GM11168 (cell line): Measurements from ENCODE around the gene COL8A1.
"Not testable (repeated sequence)": the region's sequence is repeated elsewhere in the genome, so short reads cannot be mapped to it uniquely, and the experiment has no call there.

Experiments
- in situ Hi-C: fragments of 300-500 bp; cut with MboI; formaldehyde crosslinking; loops from one replicate; pipeline ENCODE4 v1.12.0; 2022; ENCODE audit warnings: low sequenced_read_pairs; ENCODE audit not compliant: unreplicated experiment

COL8A1 gene

DNA sequence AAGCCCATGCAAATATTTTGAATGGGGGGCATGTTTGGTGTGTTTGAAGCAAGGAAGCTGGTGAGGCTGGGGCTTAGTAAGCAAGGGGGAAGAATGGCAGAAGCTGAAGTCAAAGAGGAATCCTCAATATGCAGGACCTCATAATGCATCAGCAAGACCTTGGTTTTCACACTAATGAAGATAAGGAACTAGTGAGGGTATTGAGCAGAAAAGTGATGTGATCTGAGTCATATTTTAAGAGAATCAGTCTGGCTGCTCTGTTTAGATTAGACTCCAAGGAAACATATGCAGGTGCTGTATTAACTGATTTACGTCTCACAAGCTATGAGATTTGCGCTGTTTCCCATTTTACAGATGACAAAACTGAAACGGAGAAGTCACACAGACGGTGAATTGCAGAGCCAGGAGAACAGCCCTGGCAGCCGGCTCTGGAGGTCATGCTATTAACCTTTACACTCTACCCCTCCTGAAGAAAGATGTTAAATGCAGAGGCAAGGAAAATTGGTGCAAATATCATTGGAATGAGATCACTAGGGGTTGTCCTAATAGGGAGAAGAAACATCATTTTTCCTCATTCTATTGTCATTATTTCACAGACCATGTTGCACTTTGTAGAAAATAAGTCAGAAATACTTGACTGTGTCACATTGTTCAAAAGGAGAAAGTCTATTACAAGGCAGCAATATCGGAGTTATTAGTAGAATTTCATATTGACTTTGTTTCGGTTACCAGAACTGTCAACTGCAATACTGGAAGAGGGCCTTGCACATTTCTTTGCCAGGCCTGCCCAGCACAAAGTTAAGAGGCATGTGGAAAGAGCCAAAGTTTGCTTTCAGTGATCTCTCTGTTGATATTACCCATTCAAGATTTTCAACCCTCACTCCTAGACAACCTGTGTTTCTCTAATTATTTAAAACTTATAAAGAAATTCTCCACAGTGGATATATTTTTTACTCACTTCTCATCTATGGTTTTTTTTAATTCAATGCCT is 64.9 kb downstream of the COL8A1 start:
- in situ Hi-C loops: no loop called here

DNA sequence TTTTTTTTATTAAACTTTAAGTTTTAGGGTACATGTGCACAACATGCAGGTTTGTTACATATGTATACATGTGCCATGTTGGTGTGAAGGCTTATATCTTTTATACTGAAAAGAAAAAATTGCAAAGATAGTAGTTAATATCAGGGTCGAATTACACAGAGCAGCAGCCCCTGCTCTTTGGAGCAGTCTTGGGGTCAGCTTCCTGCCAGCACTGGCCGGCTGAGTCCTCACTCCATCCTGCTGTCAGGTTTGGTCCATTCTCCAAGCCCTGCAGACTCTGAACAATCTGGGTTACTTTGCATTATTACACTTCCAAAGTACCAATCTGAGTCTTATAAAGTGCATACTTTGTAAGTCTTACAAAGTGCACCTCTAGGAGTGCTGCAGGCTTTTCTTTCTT is 66.0 kb downstream of the COL8A1 start:
- in situ Hi-C loops: no loop called here

DNA sequence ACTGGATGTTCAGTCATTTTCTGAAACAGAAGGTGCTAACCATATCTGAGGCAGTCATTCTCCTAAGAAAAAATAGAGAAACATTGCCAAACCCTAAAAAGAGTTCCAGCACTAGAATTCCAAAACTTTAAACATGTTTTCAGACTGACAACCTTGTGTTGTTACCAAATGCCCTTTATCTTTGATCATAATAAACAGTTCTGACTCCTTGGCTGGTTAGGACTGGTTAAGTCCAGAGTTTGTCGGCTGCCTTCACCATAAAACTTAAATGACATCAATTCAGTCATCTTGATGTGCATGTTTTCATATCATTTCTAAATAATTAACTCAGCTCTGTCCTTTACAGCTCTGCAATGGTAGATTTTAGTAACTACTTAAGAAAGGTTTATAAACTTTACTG is 68.0 kb downstream of the COL8A1 start:
- in situ Hi-C loops: no loop called here

DNA sequence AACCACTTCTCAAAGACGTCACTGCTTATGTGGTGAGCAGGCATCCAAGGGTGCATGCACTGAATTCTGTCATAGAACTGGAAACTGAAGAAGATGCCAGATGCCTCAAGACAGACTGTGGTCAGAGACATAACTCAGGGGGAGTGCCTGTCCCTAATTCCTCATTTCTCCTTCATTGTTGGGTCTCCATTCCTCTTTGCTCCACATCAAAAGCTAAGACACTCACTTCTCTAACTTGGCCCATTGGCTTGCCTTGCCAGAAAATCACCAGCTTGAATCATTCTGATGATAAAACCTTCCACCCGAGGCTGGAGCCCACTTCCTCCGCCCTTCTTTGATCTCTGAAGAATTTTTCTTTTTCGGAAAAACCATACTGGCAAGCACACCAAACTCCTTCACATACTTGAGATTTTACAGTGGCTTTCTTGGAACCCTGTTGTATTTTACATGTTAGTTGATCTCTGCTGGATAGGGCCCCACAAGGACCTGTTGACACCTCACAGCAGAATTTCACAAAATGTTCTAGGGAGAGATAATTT is 69.9 kb downstream of the COL8A1 start:
- in situ Hi-C loops: no loop called here

DNA sequence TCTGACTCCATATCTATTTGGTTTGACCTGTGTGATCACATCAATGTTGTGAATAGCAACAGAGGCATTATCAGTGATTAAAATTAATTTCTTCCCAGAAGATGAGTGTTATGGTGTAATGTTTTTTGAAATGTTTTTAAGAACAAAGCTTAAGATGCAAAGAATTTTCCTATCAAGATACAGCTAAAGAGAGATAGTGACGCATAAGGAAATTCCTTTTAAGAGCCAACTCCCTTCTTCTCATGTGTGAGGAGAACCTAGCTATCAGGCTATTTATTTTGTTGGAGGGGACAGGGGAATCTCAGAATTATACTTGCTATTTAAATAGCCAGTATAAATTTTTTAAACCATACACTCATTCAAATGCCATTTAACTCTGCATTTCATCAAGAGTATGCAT is 71.3 kb downstream of the COL8A1 start:
- in situ Hi-C loops: no loop called here

DNA sequence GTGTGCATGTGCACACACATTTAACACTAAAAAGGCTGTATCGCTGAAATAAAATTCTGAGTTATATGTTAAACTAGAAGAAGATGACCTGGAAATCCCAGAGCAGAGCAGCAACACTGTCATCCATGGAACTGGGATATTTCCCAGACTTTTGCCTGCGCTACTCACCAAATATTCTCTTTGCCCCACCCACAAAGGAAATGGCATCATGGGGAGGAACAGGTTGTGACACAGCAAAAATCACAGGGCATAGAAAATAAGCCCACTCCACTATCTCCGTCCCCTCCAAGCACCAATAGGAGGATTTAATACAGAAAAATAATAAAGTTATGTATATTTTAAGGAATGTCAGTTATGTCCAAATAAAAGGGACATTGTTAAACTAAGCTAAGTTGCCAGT is 71.7 kb downstream of the COL8A1 start:
- in situ Hi-C loops: no loop called here

DNA sequence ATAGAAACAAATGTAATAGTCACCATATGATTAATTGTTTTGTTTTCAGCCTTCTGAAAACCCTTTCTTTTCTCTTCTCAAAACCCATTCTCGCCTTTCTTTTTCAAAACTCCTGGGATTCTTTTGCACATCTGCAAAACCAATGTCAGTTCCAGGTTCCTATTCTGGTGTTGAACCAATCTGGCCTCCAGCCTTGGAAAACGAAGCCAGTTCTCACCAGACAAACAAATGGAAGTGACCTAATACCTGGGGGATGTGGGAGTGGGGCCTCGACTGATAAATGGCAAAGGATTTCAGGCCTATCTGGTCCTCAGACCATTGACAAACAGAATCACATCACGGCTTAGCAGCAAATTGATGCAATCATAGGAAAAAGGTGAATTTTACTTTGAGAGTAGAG is 73.0 kb downstream of the COL8A1 start:
- in situ Hi-C loops: no loop called here

DNA sequence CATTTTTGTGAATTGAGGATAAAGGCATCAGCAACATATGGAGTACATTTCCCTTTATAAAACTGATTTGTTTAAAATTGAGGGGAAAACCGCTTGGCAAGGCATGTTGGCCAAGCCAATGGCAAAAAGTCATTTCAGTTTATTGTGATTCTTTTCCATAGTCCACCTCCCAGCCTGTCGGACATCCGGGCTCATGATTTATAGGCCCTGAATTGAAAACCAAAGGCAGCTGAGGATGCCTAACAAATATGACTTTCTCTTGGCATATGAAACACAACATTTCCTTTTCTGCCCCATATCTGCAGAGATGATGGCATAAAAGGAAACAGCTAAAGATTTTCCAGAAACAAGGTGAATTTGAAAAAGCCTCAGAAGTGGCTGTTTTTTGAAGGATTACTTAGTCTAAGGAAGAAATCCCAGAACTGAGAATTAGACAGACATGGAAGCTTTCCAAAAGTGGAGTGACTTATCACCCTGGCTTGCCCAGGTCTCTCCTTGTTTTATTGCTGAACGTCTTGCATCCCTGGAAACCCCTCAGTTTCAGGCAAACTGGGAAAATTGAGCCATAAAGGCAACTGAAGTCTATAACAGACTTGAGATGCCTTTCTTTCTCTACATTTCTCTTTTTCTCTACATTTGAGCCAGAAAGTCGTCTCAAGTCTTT is 74.0 kb downstream of the COL8A1 start:
- in situ Hi-C loops: no loop called here

DNA sequence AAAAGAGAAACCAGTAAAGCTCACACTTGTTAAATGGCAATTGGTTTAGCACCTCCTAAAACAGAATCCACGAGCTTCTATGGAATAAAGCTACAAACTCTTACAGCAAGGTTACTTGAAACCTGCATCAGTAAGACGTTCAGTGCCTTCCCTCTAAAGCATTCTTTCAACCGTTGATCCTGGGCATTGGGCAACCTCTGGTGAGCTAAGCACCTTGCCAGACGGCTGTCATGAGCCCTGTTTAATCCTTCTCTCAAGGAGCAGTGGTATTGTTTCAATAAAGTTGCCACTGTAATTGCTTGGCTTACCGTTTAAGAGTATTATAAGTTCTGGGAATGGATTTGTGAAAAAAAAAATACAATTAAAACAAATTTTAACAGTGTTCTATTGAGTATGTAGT is 75.0 kb downstream of the COL8A1 start:
- in situ Hi-C loops: no loop called here

DNA sequence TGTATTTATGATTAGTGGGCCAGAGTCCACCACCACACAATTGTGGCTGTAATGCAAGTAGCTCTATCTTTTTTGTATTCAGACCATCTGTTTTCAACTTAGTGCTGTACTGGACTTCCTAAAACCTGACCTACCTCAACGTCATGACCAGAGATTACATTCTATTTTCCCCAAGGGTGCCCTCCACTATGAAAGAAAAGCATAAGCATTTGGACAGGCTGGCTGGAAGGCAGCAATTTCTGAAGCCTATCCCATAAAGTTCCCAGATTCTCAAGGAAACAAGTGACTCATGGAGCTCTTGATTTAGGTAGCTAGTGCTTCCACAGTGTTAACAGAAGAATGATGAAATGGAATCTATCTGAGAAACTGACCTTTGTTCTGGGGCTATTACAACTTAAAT is 75.8 kb downstream of the COL8A1 start:
- in situ Hi-C loops: no loop called here

DNA sequence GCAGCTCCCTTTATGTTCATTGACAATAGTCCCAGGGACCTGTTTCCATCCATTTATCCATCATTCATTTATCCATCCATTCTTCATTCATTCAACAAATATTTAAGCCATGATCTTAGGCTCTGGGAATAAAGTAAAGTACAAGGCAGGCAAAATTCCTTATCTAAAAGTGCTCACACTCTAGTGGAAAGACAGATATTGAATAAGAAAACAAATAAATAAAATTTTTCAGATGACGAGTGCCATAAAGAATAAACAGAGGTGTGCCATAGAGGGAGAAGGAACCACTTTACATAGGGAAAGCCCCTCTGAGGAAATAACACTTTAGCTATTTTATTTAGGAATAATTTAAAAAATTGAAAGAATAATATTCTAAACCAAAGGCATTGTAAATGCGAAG is 76.2 kb downstream of the COL8A1 start:
- in situ Hi-C loops: no loop called here

DNA sequence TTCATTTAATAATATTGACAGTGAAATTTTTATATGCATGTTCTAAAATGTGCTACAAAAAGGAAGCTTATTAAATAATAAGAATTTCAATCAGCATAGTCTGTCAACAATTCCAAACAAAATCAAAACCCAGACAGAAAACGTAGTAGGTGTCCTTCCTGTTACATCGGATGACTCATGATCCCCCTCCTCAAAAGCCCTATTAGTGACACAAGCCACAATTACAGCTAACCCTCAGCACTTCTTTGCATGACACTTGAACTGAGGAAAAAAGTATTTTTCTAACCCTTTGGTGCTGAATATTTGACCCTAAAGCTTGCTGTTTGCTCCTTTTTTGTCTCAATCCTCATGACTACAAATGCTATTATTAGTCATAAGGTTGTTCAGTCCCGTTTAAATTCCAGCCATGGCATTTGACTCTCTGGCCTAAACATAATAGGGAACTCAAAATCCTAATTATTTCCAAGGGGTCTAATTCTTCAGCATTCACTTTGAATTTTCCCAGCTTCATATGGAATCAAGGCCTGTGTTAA is 78.1 kb downstream of the COL8A1 start:
- in situ Hi-C loops: no loop called here

DNA sequence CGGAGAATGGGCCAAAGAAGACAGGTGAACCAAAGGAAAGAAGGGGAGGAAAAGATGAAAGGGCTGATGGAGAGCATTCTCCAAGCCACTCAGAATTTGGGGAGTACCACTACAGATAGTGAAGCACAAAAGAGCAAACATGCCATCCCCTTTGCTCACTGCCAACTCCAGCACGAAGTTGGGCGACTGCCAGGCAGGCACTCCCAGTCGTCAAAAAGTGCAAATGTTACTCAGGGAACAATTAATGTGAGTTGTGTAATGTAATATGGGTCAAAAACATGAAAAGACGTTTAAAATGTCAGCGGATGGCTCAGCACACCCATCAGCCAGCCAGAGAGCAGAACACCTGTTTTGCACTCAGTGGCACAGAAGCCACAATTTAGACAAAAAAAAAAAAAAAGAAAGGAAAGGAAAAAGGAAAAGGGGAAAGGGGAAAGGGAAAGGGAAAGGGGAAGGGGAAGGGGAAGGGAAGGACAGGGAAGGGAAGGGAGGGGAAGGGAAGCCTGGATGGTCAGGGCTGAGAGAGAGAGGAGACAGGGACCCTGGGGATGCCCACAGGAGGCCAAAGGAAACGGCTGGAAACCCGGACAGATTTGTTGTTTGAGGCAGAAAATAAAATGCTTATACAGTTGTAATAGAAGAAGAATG is 82.7 kb downstream of the COL8A1 start:
- in situ Hi-C loops: no loop called here

DNA sequence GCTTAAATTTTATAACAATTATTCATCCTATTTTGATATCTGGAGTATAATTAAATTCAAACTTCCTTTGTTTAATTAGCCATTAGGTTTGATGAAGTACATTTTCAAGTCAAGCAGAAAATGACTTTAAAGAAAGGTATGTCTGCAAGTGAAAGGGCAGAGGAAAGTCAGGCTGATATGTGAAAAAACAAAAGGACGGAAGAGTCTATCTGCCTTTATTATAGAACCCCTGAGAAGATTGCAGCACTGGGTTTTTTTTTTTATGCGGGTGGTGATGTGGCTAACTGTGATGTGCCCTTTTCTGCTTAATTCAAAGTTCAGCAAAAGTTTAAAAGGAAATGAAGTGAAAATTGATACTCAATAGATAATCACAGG is 83.2 kb downstream of the COL8A1 start:
- in situ Hi-C loops: no loop called here

DNA sequence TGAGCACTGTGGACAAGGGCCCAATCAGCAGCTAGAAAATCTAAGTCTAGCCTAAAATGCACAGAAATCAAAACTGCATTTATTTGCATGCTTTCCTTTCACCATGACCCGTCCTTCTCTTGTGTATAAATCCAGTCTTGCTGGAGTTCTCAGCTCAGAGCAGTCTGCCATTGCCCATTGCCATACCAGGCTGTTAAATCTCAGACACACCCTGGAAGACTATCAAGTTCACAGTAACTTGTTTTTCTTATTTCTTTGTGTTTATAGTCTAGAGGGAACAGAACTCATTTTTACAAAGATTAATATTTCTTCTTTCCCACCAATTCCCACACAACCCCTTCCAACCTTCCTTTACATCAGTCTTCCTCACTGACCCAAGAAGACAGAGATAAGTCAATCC is 85.9 kb downstream of the COL8A1 start:
- in situ Hi-C loops: no loop called here

DNA sequence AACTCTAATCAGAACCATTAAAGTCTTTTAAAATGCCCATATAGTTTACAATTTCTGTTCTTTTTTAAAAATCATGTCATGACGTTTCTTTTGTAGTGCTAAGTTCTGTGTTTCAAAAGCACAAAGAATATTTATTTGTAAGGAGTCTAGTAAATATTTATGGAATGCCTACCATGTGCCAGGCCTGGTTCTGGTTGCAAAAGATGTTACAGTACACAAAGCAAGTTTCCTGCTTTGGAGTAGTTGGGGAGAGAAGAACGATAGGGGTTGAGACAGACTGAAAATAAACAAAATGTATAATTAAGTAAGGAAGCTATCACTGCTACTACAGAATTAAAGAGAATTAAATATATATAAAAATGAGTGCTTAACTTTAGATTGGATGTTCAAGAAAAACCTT is 92.5 kb downstream of the COL8A1 start:
- in situ Hi-C loops: no loop called here

DNA sequence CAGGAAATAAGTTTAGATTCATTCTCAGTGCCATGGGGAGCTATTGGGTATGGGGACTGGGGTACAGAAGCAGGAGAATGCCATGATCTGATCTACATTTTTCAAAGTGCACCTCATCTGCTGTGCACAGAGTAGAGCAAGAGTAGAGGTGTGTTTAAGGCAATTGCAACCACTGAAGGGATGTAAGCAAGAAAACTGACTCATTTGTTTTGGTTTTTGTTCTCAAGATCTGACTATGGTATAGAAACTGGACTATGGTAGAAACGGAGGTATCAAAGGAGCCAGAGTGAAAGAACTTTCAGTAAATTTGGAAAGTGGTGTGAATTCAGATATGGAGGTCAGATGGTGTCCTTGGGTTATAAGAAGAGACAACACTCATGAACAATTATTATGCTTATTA is 93.1 kb downstream of the COL8A1 start:
- in situ Hi-C loops: no loop called here

DNA sequence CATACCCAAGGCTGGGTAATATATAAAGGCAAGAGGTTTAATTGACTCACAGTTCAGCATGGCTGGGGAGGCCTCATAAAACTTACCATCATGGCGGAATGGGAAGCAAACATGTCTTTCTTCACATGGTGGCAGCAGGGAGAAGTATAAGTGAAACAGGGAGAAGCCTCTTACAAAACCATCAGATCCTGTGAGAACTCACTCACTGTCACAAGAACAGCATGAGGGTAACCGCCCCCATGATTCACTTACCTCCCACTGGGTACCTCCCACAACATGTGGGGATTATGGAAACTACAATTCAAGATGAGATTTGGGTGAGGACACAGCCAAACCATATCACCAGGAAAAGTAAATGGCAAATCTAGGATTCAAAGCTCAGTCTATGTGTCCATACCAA is 102.0 kb downstream of the COL8A1 start:
- in situ Hi-C loops: not testable (repeated sequence)

DNA sequence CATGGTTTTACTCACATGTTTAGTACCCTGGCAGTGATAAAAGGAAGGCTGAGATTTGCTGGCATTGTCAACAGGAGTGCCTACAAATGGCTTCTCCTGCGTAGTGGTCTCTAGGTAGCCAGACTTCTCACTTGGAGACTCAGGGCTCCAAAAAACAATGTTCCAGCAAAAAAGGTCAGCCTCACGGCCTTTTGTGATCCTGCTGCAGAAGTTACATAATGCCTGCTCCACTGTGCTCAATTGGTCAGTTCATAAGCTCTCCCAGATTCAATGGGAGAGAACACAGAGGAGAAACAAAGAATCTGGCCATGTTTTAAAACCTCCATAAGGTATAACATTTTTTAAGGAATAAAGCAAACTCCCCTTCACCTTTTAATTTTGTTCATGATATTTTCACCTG is 103.2 kb downstream of the COL8A1 start:
- in situ Hi-C loops: no loop called here

DNA sequence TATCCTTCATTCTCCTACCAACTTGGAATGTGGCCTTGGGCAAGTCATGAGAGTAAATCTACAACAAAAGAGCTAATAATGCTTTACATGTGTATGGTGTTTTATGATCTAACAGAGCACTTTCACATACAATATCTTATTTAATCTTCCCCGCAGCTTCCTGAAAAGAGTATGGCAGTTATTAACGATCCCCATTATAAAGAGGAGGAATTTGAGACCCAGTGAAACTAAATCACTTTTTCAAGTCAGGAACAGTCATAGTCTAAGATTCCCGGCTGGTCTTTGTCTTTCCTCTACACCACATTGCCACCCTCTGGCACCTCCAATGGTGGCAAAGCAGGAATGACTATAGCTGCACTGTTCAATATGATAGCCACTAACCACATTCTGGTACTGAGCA is 109.5 kb downstream of the COL8A1 start:
- in situ Hi-C loops: no loop called here

DNA sequence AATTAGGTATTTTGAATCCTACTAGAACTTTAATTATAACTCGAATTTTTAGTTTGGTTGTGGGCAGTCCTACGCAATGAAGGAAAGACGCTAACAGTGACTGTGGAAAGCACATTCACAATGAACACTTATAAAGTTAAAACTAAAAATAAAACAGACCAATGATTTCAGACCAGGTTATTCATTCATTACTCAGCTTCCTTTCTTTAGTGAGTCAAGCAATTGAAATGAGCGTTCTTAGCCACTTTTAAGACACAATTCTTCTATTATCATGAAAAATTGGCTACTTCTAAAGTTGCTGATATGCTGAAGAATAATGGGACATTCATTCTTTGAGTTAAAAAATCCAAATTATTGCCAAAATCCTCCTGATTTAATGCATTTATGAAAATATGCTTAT is 113.3 kb downstream of the COL8A1 start:
- in situ Hi-C loops: loop anchor here (10.0 kb wide), 1 partner anchor 107 kb away; no protein-coding TSS in a partner anchor
